SHP77 (cell line): ENCODE results near the gene ZNF784.

Experiments used
- DNase-seq, 2 experiments: peaks; one replicate each; lab custom pipeline; 2025; lab: John Stamatoyannopoulos, UW

ZNF784 gene

GRCh38 chr19:55643003-55643886 is 18.9 kb upstream of the ZNF784 start, which contains the start of gene ZNF581:
TSS of gene ZNF581 (plus strand) at chr19:55643649. CDS start at chr19:55644572, 923 bp downstream.
- DNase-seq = peak; percentile 57 to 65

- DNase-seq = peak in 1 of 2 experiments; percentile 48
Measured at GRCh38 chr19:55642153-55643002, 18.0 kb upstream of the ZNF784 start.

- DNase-seq = peak in 1 of 2 experiments; percentile 12
Measured at GRCh38 chr19:55641426-55642152, 17.2 kb upstream of the ZNF784 start.

DNA sequence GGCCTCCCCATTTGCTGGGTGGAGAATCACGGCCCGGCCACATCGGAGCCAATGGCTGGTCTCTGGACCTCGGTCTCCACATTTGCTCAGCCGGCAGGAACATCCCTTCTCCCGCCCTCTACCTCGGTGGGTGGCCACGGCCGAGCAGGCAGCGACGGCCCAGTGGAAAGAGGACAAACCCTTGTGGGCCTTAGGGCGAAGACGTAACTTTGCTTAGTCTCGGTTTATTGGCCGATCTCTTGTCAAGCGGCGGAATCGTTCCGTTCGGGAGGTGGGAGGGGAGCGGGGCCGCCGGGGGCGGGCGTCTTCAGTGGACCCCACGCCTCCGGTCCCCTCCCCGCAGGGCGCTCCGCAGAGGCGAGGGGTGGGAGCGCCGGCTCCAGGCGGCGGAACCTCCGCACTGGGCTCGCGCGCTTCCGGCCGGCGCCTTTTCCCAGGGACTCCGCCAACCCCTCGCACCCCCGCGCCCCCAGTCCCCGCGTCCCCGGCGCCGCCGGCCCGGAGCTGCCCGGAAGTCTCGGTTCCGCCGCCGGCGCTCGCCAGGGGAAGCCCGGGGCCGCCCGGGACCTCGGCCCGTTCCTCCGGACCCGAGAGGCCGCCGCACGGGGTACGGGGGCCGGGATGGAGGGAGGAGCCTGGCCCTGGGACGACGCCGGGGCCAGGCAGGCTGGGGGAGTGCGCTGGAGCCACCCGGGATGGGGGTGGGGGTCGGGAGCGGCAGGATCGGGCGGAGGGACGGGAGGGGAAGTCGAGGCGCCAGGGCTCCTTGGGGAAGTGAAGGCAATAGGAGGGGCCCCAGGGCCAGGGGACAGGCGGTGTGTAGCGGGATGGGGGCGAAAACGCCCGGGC is 16.4 kb upstream of the ZNF784 start, which contains the start of gene ZNF580:
ZNF580 (plus strand) TSS at position 426 of the 849 bp plus-strand sequence. CDS start 1,507 bp downstream, outside the sequence.
- DNase-seq = peak; percentile 60

DNA sequence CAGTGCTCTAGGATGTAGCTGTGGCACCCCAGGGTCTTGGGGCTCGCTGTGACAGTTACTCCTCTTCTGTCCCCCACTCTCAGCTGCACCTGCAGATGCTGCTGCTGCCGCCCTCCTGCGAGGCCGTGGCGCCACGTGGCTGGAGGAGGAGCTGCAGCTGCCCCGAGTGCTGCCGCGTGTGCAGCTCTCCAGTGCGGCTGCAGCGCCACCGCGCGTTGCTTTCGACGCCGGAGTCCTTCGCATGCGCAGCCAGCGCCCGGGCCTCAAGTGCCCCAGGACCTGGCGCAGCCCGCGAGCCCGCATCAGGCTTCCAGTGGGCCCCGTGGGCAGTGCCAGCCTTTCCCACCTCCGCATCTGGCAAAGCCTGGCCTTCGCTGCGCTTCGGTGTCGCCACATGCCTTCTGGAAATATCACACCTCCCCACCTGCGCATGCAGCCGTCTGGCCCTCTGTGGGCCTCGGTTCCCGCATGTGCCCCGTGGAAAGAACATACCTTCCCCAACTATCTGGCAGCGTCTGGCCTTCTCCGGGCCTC is 15.7 kb upstream of the ZNF784 start:
- DNase-seq = peak; percentile 58 to 83

DNA sequence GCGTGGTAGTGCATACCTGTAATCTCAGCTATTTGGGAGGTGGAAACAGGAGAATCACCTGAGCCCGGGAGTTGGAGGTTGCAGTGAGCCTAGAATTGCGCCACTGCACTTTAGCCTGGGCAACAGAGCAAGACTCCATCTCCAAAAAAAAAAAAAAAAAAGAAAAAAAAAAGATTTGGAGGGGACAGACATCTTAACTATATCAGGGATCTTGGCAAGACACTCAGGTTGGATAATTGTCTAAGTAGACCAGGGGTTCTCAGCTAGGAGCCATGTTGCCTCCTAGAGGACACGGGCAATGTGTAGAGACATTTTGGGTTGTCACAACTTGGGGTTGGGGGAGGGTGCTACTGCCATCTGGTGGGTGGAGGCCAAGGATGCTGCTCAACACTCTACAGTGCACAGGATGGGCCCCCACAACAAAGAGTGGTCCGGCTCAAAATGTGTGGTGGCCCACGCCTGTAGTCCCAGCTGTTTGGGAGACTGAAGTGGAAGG is 14.5 kb upstream of the ZNF784 start:
- DNase-seq = peak; percentile 36 to 55

DNA sequence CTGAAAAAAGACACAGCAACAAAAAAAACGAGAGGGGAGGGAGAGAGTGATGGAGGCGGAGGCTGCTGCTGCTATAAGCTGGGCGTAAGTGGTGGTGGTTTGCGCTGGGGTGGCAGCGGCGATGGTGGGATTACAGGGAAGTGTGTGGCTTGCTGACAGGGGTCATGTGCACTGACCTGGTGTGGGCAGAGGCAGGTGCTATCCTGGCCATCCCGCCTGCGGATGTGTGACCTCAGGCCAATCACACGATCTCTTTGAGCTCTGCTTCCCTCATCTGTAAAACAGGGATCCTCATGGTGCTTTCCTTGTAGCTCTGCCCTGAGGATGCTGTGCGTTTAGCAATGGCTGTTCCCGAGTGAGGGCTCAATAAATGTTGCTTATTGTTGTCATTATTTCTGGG is 13.2 kb upstream of the ZNF784 start:
- DNase-seq = no peak

DNA sequence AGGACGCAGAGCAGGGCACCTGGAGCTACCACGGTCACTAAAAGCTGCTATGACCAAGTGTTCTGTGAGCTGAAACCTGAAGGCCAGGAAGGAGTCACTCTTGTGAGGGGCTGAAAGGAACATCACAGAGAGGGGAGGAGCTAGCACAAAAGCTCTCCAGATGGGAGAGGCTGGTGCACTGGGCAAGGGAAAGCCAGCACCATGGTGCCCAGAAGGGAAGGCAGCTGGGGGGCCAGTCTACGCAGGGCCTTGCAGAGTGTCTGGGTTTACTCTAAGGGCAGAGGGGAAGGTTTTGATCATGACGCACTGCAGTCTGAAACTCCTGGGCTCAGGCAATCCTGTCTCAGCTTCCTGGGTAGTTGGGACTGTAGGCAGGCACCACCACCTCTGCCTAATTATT is 12.4 kb upstream of the ZNF784 start:
- no peak for DNase-seq

DNA sequence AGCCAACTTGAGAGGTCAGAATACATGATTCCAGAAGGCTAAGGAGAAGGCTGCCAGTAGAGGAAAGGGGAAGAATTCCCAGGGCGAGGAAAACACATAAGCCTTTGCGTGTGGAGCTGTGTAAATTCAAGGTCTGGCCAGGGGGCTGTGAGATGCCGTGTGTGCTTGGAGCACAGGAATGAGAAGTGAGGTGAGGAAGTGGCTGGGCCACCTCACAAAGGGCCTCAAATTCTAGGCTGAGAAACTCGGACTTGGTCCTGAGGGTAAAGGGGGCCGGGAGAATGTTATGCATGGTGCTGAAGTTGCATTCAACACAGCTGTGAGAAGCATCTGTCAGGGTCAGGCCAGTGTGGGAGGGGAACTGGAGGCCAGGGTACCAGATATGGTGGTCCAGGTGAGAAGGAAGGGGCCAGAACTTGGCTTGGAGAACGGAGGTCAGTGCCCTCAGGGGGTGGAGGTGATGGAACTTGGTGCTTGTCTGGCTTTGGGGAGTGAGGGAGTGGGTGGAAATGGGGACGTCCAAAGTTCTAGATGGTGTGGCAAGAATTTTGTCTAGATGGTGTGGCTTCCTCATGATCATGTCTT is 11.6 kb upstream of the ZNF784 start:
- DNase-seq = no peak

- DNase-seq = no peak
Measured at GRCh38 chr19:55635334-55635717, 11.0 kb upstream of the ZNF784 start.

GRCh38 chr19:55633861-55634260 is 9.5 kb upstream of the ZNF784 start:
- DNase-seq = no peak

DNA sequence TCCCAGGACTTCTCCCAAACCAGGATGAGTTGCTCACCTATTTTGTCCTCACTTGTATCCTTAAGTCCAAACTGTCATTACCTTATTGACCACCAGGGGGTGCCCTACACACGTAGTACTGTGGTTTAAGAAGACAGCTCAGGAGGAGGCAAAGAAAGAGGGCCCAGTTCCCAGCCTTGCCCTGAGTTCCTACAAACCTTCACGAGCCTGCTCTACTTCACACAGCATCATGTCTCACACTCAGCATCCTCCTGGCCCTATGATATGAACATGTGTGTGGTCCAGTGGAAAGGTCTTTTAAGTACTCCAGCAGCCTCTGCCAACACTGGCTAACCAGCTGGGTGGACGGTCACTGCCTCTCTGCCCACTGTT is 8.1 kb upstream of the ZNF784 start:
- peak; percentile 86 to 90 for DNase-seq

DNA sequence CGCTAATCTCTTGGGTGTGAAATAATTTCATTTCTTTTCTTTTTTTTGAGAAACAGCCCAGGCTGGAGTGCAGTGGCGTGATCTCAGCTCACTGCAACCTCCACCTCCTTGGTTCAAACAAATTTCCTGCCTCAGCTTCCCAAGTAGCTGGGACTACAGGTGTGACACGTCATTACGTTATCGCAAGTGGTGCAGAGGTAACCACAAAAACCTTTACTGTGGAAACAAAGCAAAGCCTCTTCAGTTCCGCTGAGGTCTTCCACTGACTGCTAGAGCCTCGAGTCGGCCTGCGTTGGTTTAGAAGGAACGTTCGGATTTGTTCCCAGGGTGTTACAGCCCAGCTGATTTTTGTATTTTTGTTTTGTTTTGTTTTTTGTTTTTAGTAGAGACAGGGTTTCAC is 2.0 kb upstream of the ZNF784 start:
- DNase-seq = no peak

- DNase-seq = no peak
Measured at GRCh38 chr19:55625004-55625326, 599 bp upstream of the ZNF784 start.

DNA sequence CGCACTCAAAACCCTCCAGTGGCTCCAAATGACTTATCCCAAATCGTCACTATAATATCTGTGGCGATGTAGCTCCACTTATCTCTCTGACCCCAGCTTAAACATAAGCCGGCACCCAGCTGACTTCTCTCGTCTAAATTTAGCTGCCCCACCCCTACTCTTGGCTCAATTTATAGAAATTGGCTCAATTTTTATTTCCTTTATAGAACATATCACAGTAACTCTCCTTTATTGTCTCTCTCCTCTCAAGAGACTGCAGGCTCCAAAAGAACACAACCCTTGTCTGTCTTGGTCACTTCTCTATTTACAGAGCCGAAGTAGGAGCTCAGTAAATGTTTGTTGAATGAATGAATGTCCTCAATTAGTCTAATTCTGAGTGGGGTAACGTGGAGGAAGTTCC is 805 bp downstream of the ZNF784 start:
- no peak for DNase-seq

DNA sequence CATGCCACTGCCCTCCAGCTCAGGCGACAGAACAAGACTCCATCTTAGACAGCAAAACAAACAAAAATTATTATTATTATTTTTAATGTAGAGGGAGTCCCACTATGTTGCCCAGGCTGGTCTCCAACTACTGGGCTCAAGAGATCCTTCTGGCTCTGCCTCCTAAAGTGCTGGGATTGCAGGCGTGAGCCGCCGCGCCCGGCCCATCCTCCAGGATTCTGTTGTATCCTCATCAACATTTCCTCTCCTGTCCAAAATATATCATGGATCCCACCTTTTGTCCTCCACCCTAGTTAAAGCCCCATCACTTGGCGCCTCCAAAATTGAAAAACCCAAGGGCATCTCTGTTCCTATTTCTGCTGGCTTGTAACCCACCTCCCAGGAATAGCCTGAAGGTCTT is 1.2 kb downstream of the ZNF784 start:
- no peak for DNase-seq

DNA sequence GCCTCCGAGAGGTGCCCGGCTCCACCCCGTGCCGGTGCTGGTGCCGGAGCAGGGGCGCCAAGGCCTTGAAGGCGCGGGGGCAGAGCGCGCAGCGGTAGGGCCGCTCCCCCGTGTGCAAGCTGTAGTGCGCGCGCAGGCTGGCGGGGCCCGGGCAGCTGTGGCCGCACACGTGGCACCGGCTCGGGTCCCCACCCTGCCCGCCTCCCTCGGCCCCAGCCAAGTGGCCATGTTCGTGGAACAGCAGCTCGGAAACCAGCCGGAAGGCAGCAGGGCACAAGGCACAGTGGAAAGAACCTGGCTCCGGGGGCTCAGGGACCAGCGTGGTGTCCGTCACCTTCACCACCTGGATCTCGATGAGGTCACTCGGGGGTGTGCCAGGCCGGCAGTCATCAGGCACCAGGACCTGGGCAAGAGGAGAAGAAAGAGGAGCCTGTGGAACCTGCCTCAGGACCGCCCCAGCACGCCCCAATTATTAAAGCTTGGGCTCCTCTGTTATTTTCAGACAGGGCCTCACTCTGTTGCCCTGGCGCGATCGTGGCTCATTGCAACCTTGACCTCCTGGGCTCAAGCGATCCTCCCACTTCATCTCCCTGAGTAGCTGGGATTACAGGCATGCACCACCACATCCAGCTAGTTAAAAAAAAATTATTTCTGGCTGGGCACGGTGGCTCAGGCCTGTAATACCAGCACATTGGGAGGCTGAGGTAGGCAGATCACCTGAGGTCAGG is 2.0 kb downstream of the ZNF784 start:
- no peak for DNase-seq

DNA sequence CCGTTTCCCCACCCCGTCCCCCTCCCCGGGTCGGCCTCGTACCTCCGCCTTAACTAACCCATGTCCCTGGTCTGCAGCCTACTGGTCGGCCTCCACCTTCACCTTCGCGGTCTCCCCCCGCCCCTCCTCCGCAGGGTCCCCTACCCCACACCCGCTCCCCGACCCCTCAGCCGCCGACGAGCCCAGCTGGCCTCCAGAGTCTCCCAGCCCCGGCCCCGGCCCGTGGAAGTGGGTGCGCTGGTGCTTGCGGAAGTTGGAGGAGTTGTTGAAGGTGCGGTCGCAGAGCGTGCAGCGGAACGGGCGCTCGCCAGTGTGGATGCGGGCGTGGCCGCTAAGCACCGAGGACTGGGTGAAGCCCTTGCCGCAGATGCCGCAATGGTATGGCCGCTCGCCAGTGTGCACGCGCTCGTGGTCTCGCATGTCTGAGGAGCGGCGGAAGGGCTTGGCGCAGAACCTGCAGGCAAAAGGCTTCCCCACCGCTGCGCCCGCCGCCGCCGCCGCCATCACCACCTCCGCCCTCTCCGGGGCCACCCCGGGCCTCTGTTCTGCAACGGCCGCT is 2.6 kb downstream of the ZNF784 start:
- no peak for DNase-seq

DNA sequence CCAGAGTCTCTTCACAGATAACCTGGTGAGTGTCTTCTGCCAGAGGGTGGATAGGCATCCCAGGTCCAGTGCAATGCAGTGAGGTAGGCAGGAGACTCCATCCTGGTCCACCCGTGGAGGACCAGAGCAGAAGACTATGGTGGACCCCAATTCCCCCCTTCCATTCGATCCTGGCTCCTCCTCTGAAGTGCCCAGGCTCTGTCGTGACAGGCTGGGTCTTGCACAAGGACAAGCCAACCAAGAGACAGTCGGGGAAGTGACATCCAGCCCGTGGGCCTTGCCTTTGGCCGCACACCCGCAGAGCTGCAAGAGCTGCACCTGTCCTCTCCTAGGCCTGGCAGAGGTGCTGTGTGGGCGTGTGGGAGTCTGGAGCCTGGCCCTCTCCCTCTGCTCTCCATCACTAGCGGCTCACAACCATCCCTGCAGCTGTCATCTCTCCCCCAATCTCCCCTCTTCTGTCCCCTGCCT is 3.1 kb downstream of the ZNF784 start:
- DNase-seq = no peak
